ENCODE data around the gene FN1. TPM values are rescaled to one million over a fixed set of nuclear protein-coding genes. Genes with fewer than 3 reads are reported as not detected.

Gene FN1
- total RNA-seq, 1 donor from 2014 or later = 154 TPM

GRCh38 chr2:215430528-215431187 is 5.2 kb downstream of the FN1 start:
- Histone ChIP-seq H3K36me3 (peaks cover 50% of the 10 kb centered on the region), H3K27me3 (ENCODE audit: low read depth) (peaks cover 6% of the 10 kb centered on the region), H3K27ac (replicated peaks) (no peak overlapping the region), H3K4me3 (no peak overlapping the region), H3K9me3 (replicated peaks) (no peaks in the 10 kb centered on the region), H3K4me1 (peaks cover 14% of the 10 kb centered on the region)
- DNase-seq = no peak
- no peak for TF ChIP-seq CTCF (IDR thresholded peaks at IDR 0.05; ENCODE audit: borderline replicate concordance)
- intact Hi-C loops (cut with micrococcal nuclease) = no loop called here

DNA sequence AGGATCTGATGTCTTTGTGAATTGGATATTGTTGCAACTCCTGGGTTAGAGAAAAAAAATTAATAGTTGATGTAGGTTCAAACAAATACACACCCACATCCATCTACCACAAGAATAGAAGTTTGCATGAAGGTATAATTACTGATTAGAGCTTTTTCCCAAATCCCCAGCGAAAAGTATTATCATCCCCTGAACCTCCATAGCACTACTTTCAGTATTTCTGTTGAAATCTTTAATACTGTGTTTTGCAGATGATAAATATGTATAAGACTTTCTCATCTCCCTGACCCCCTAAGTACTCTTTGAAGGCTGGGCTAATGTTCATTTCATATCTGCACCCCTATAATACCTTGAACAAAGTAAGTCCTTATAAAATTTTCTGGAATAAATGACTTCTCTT is 6.4 kb downstream of the FN1 start:
- intact Hi-C loops (cut with micrococcal nuclease) = no loop called here
- Histone ChIP-seq H3K36me3 (peaks cover 57% of the 10 kb centered on the region), H3K4me1 (peaks cover 7% of the 10 kb centered on the region)

DNA sequence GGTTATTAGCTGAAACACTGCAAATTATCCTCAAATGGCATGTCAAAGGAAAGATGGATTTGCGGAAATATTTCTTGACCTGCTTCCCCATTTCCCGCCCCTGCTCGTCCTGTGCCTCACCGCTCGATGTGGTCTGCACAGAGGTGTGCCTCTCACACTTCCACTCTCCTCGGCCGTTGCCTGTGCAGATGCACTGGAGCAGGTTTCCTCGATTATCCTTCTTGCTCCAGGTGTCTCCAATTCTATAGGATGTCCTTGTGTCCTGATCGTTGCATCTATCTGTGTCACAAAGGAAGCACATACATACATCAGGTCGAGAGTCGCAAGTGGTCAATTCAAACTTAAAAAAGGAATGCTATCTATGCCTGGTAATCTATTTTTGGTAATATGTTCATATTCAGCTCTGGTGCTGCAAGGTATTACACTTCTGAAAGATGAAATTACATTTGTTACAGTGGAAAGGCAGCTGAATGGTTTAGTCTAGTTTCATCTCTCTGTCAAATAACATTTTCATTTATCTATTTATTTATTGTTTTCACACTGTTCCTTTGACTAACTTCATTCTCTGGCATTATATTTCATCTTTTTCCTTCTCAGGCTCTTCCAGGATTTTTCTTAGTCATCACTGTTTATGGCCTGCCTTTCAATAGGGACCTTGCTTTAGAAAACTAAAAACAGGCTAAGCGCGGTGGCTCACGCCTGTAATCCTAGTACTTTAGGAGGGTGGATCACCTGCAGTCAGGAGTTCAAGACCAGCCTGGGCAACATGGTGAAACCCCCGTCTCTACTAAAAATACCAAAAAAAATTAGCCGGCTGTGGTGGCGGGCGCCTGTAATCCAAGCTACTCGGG is 7.6 kb downstream of the FN1 start:
- peaks cover 7% of the 10 kb centered on the region for H3K4me1 ChIP-seq
- no peak overlapping the region for H3K4me3 ChIP-seq
- no peaks in the 10 kb centered on the region for H3K27me3 ChIP-seq (ENCODE audit: low read depth)
- no peak for TF ChIP-seq CTCF (IDR thresholded peaks at IDR 0.05; ENCODE audit: borderline replicate concordance)
- H3K9me3 ChIP-seq (replicated peaks) = no peaks in the 10 kb centered on the region
- H3K27ac ChIP-seq (replicated peaks) = no peak overlapping the region
- peaks cover 69% of the 10 kb centered on the region for H3K36me3 ChIP-seq
- no peak for DNase-seq
- intact Hi-C loops (cut with micrococcal nuclease) = no loop called here

More for the DNA sequence above, 6.4 kb downstream of the FN1 start:
- Histone ChIP-seq H3K27ac (replicated peaks) (no peak overlapping the region), H3K9me3 (replicated peaks) (no peaks in the 10 kb centered on the region), H3K27me3 (ENCODE audit: low read depth) (no peaks in the 10 kb centered on the region), H3K4me3 (no peak overlapping the region)
- no peak for DNase-seq
- no peak for TF ChIP-seq CTCF (IDR thresholded peaks at IDR 0.05; ENCODE audit: borderline replicate concordance)

GRCh38 chr2:215427585-215427984 is 8.3 kb downstream of the FN1 start:
- intact Hi-C loops (cut with micrococcal nuclease) = no loop called here
- peaks cover 67% of the 10 kb centered on the region for H3K36me3 ChIP-seq
- H3K4me3 ChIP-seq = no peak overlapping the region
- peaks cover 7% of the 10 kb centered on the region for H3K4me1 ChIP-seq
- DNase-seq = no peak
- H3K27ac ChIP-seq (replicated peaks) = no peak overlapping the region
- no peak for TF ChIP-seq CTCF (IDR thresholded peaks at IDR 0.05; ENCODE audit: borderline replicate concordance)
- H3K9me3 ChIP-seq (replicated peaks) = no peaks in the 10 kb centered on the region
- no peaks in the 10 kb centered on the region for H3K27me3 ChIP-seq (ENCODE audit: low read depth)

DNA sequence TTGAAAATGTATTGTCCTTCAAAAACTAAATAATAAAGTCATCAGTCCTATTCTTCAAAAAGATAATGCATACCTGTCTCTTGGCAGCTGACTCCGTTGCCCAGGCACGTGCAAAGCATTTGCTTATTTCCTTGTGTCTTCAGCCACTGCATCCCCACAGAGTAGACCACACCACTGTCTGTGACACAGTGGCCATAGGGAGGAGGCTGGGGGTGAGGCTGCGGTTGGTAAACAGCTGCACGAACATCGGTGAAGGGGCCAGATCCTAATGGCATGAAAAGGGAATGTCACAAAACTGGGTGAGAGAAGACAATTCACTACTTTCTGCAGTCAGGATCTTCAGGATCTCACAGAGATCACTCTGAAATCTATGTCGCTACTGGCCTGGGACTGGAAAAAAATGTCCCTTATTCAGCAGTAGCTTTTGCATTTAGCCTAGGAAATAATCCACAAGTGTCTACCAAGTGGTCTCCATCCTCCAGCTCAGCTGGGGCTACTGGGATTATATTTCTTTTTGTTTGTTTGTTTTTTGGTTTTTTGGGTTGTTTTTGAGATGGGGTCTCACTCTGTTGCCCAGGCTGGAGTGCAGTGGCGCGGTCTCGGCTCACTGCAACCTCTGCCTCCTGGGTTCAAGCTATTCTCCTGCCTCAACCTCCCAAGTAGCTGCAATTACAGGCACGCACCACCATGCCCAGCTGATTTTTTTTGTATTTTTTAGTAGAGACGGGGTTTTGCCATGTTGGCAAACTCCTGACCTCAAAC is 10.7 kb downstream of the FN1 start:
- intact Hi-C loops (cut with micrococcal nuclease) = no loop called here
- no peaks in the 10 kb centered on the region for H3K9me3 ChIP-seq (replicated peaks)
- H3K36me3 ChIP-seq = peaks cover 83% of the 10 kb centered on the region
- no peak for DNase-seq
- no peaks in the 10 kb centered on the region for H3K27me3 ChIP-seq (ENCODE audit: low read depth)
- H3K4me3 ChIP-seq = no peak overlapping the region
- no peak overlapping the region for H3K27ac ChIP-seq (replicated peaks)
- no peaks in the 10 kb centered on the region for H3K4me1 ChIP-seq
- no peak for TF ChIP-seq CTCF (IDR thresholded peaks at IDR 0.05; ENCODE audit: borderline replicate concordance)
